HUES64 (cell line): ENCODE measurements around the gene LRIT2.
"Not testable (repeated sequence)": the region's sequence is repeated elsewhere in the genome, so short reads cannot be mapped to it uniquely, and the experiment has no call there.

Experiments used
- H3K27ac ChIP-seq: 2 replicates; pipeline ENCODE4 v1.7.0; 2013; ENCODE audit warnings: low read depth, low read length, inconsistent platforms
- H3K27me3 ChIP-seq: 2 replicates; pipeline ENCODE4 v1.6.1; 2013; ENCODE audit warnings: mild to moderate bottlenecking, low read length; ENCODE audit not compliant: insufficient read depth
- H3K36me3 ChIP-seq: 2 replicates; pipeline ENCODE4 v1.6.1; 2013; ENCODE audit warnings: mild to moderate bottlenecking, low read length; ENCODE audit not compliant: insufficient read depth
- H3K4me1 ChIP-seq: 2 replicates; pipeline ENCODE4 v1.6.1; 2013; ENCODE audit warnings: mild to moderate bottlenecking, low read length, moderate library complexity; ENCODE audit not compliant: insufficient read depth
- H3K4me3 ChIP-seq: 2 replicates; pipeline ENCODE4 v1.5.1; 2013; ENCODE audit warnings: mild to moderate bottlenecking, low read length, moderate library complexity
- H3K9ac ChIP-seq: 2 replicates; pipeline ENCODE4 v1.6.1; 2013; ENCODE audit warnings: mild to moderate bottlenecking, low read depth, low read length
- H3K9me3 ChIP-seq: 2 replicates; pipeline ENCODE4 v1.6.1; 2013; ENCODE audit warnings: low read depth, low read length; ENCODE audit not compliant: insufficient read depth
- WGBS: fragments of 150-250, 120-280 bp; methylation state at CpG from one replicate; pipeline ENCODE4 v1.1.7; 2013; ENCODE audit warnings: missing lambda C conversion rate; 5-methylcytosine and 5-hydroxymethylcytosine counted together

LRIT2 gene

DNA sequence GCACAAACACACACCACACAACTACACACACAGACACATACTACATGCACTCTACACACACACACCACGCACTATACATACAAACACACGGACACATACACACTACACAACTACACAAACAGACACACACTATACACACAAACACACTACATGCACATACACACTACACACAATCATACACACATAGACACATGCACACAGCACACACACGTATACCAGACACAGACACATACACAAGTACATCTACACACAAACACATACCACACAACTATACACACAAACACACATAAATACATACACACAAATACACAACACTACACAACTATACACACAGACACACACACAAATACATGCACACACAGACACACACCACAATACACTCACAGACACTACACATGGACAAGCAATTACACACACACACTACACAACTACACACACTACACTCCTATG lies 47.2 kb downstream of the LRIT2 start:
- Histone ChIP-seq H3K27ac (no peak overlapping the region), H3K4me3 (no peak overlapping the region)

DNA sequence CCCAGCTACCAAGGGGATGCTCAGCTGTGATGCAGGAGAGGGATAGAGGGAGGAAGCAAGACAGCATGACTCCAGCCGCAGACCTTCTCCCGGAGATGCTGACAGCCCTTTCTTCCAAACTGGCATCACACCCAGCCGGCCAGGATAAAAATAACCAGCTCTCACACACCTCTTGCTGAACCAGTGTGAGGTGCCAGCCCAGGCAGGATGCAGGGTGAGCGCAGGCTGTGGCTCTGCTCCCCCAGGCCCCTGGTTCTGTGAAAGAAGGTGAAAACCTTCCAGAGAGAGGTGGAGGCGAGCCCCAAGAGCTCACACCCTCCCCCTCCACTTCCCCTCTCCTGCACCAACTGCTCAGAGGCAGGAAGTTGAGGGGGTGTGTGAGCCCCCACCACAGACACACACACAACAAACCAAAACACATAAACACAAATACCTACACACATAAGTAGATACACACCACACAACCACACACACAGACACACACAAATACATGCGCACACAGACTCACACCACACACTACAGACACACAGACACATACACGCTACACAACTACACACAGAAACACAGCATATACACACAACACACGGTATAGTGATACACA lies 47.7 kb downstream of the LRIT2 start:
- Histone ChIP-seq H3K4me1 (no peaks in the 10 kb centered on the region), H3K9ac (no peak overlapping the region), H3K9me3 (0 out of 2 replicates have a peak, but pooled peaks cover 3% of the 10 kb centered on the region), H3K4me3 (no peak overlapping the region), H3K36me3 (no peaks in the 10 kb centered on the region), H3K27ac (no peak overlapping the region), H3K27me3 (no peaks in the 10 kb centered on the region)
- 84% methylated on average over 7 of the region's 8 CpGs for whole genome bisulfite sequencing

More for the DNA sequence above, 47.2 kb downstream of the LRIT2 start:
- 94% methylated on average over 3 of the region's 3 CpGs for WGBS
- H3K36me3 ChIP-seq = no peaks in the 10 kb centered on the region
- H3K27me3 ChIP-seq = no peaks in the 10 kb centered on the region
- H3K9me3 ChIP-seq = 0 out of 2 replicates have a peak, but pooled peaks cover 3% of the 10 kb centered on the region
- H3K4me1 ChIP-seq = no peaks in the 10 kb centered on the region
- no peak overlapping the region for H3K9ac ChIP-seq

DNA sequence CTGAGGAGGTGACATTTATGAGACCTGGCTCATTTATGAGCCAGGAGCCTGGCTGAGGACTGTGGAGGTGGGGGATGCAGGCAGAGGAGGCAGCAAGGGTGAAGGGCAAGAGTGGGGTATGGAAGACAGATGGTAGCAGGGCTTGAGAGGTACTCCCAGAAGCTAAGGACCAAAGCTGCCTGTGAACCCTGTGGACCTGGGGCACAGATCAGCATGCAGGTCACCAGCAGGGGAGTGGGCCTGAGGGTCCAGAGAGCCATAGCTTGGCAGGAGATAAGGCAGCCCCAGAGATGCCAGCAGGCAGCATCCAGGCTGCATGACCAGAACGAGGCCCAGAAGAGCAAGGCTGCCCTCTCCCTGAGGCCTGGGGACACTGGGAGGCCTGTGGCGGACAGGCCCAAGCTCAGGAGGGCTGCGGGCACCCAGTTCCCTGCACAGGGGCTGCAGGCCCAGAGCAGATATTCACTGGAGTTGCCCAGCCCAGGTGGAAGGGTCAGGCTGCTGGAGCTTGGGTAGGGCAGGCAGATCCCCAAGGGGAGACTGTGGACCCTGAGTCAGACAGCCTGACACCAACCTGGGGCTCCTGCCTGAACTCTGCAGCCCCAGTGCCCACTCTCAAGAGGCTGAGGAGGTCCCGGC lies 48.4 kb downstream of the LRIT2 start:
- 89% methylated on average over 4 of the region's 4 CpGs for WGBS
- no peak overlapping the region for H3K4me3 ChIP-seq
- no peak overlapping the region for H3K27ac ChIP-seq
- H3K36me3 ChIP-seq = no peaks in the 10 kb centered on the region
- no peaks in the 10 kb centered on the region for H3K27me3 ChIP-seq
- H3K4me1 ChIP-seq = no peaks in the 10 kb centered on the region
- H3K9me3 ChIP-seq = 0 out of 2 replicates have a peak, but pooled peaks cover 3% of the 10 kb centered on the region
- H3K9ac ChIP-seq = no peak overlapping the region

DNA sequence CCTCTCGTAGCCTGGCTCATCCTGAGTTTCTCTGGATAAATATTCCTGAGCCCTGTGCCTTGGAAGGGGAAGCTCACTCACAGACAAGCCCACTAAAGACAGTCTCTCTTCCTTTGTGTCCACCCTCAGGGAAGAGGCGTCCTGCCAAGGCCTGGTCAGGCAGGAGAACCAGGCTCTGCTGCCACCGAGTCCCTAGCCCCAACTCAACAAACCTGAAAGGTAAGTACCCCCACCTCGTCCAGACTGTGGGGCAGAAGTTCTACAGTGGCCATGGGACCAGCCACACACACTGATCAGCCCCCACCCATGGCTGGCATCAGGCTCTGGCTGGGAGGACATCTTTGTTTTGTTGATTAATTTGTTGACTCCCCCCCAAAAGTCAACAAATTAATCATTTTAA lies 49.0 kb downstream of the LRIT2 start:
- WGBS = 82% methylated on average over 4 of the region's 4 CpGs
- Histone ChIP-seq H3K27ac (no peak overlapping the region), H3K9ac (no peak overlapping the region)

GRCh38 chr10:84175436-84175835 lies 49.9 kb downstream of the LRIT2 start:
- H3K27me3 ChIP-seq = no peaks in the 10 kb centered on the region
- no peaks in the 10 kb centered on the region for H3K36me3 ChIP-seq
- no peak overlapping the region for H3K4me3 ChIP-seq
- H3K9me3 ChIP-seq = no peaks in the 10 kb centered on the region
- H3K4me1 ChIP-seq = no peaks in the 10 kb centered on the region
- H3K9ac ChIP-seq = no peak overlapping the region
- no peak overlapping the region for H3K27ac ChIP-seq
- WGBS = 95% methylated on average over 6 of the region's 6 CpGs

More for the DNA sequence above, 49.0 kb downstream of the LRIT2 start:
- no peaks in the 10 kb centered on the region for H3K27me3 ChIP-seq
- 0 out of 2 replicates have a peak, but pooled peaks cover 3% of the 10 kb centered on the region for H3K9me3 ChIP-seq
- no peaks in the 10 kb centered on the region for H3K36me3 ChIP-seq
- no peak overlapping the region for H3K4me3 ChIP-seq
- no peaks in the 10 kb centered on the region for H3K4me1 ChIP-seq

DNA sequence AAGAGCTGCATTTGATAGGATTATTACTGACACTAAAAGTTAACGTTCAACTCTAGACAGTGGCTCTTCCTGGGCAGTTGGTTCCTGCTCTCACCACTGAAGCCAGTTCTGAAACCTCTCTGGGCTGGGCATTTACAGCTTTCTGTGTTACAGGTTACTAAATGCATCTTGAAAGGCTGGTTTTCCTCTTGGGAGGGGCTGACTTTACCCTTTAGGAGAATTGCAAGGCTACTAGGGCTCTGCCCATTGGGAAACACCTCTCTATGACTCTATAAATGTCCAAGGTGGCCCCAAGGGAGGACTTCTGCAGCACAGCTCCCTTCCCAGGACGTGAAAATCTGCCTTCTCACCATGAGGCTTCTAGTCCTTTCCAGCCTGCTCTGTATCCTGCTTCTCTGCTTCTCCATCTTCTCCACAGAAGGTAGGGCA lies 51.8 kb downstream of the LRIT2 start, which contains the start of gene GPR15LG:
GPR15LG (plus strand) TSS at position 301 of the 429 bp plus-strand sequence; CDS start at position 352, 51 bp downstream.
- 89% methylated on average over 2 of the region's 2 CpGs for WGBS
- H3K27ac ChIP-seq = no peak within 1 kb of the TSS

GRCh38 chr10:84172467-84173356 lies 52.6 kb downstream of the LRIT2 start:
- Histone ChIP-seq H3K27me3 (no peaks in the 10 kb centered on the region), H3K9me3 (no peaks in the 10 kb centered on the region), H3K4me1 (no peaks in the 10 kb centered on the region), H3K36me3 (no peaks in the 10 kb centered on the region), H3K4me3 (no peak overlapping the region), H3K9ac (no peak overlapping the region), H3K27ac (no peak overlapping the region)
- 92% methylated on average over 9 of the region's 9 CpGs for WGBS

More for the DNA sequence above, 51.8 kb downstream of the LRIT2 start, which contains the start of gene GPR15LG:
- Histone ChIP-seq H3K9ac (no peak within 1 kb of the TSS), H3K36me3 (no peaks in the 10 kb centered on the region), H3K4me1 (no peaks in the 10 kb centered on the region), H3K27me3 (no peaks in the 10 kb centered on the region), H3K9me3 (no peaks in the 10 kb centered on the region), H3K4me3 (no peak within 1 kb of the TSS)

- H3K36me3 ChIP-seq, H3K9me3 ChIP-seq, H3K9ac ChIP-seq, H3K4me1 ChIP-seq, H3K27ac ChIP-seq, H3K27me3 ChIP-seq, H3K4me3 ChIP-seq: not testable (repeated sequence)
- WGBS = 92% methylated on average over 18 of the region's 21 CpGs
Measured at GRCh38 chr10:84171700-84172466, 53.5 kb downstream of the LRIT2 start.

GRCh38 chr10:84171237-84171636 lies 54.1 kb downstream of the LRIT2 start:
- WGBS = 98% methylated on average over 2 of the region's 2 CpGs
- not testable (repeated sequence) for H3K9ac ChIP-seq, H3K9me3 ChIP-seq, H3K27me3 ChIP-seq, H3K4me1 ChIP-seq, H3K36me3 ChIP-seq, H3K27ac ChIP-seq, H3K4me3 ChIP-seq
